Amygdala (tissue), 56 donors: ENCODE measurements around the gene ELMO1.
A peak's percentile ranks its signal among the peaks of the same experiment; 100 is the strongest.

Experiments
- DNase-seq, 56 donors: peaks; one replicate each; lab custom pipeline; 2025; lab: John Stamatoyannopoulos, UW

The ELMO1 gene

DNA sequence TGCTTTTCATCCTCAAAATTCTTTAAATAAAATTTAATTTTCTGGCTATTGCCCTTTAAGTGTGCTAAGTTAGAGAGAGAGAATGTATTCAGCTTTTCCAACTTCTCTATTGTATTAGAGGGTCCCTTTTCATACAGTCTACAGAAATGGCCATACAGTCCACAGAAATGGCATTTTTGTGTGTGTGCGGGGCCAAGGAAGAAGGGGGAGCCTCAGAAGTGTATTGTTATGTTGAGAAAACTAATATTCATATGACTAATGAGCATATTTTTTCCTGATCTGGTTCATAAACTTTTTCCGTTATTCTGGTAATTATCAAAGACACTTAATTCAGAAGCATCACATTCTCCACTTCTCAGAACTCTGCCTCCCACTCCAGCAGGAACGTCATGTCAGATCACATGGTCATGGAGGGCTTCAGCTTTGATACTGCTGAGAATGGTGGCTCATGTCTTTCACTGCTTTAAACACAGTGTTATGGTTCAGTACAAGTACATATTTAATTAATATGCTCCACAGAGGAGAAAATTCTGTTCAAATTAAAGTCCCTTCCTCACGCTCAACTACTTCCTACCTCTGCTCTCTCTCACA, 37.1 kb downstream of the ELMO1 start:
- DNase-seq, result no peak

DNA sequence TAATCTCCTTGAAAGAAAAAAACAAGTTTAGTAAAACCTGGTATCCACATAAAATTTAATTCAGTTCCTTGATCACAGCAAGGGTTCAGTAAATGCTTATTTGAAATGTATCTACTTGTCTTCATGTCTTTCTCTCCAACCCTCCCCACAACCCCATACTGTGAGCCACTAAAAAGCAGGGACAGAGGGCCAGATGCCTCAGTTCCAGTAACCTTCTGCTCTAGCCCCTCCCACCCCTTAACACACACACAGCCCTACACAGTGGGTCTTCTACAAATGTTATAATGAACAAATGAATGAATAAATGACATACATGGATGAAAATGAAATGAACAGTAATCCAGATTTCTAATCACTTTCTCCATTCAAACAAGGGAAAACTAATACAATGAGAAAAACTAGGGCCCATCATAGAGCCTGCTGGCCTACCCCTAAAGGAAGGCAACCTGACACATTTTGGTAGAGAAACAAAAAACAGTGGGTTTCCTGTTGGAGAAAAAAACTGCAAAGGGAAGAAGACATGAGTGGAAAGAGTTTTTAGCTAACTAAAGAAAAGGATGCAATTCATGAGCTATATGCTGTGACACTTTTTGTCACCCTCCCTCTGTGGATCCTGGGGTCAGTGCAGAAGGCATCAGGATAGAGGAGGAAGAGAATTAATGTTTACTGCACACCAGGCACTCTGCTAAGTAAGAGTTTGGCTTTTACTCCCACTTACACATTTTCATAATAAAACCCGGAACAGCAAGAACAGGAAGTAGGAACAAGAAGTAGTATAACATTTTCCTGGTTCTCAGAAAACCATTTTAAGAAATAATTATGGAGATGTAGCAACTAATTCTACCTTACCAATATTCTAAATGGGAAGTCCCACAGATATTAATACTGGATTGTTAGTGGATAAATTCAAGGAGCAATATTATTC, 38.1 kb downstream of the ELMO1 start:
- no peak for DNase-seq

DNA sequence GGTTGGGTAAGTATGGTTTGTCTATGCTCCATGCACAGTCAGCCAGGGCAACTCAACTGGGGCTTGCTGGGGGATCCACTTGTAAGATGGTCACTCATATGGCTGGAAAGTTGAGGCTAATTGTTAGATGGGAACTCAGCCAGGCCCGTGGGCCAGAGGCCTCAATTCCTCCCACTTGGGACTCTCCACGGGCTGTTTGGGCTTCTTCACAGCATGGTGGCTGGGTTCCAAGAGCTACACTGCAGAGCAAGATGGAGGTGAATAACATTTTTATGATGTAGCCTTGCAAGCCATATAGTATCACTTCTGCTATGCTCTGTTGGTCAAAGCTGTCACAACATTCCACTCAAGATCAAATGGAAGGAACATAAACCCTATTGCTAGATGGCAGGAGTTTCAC, 39.2 kb downstream of the ELMO1 start:
- DNase-seq, result no peak

DNA sequence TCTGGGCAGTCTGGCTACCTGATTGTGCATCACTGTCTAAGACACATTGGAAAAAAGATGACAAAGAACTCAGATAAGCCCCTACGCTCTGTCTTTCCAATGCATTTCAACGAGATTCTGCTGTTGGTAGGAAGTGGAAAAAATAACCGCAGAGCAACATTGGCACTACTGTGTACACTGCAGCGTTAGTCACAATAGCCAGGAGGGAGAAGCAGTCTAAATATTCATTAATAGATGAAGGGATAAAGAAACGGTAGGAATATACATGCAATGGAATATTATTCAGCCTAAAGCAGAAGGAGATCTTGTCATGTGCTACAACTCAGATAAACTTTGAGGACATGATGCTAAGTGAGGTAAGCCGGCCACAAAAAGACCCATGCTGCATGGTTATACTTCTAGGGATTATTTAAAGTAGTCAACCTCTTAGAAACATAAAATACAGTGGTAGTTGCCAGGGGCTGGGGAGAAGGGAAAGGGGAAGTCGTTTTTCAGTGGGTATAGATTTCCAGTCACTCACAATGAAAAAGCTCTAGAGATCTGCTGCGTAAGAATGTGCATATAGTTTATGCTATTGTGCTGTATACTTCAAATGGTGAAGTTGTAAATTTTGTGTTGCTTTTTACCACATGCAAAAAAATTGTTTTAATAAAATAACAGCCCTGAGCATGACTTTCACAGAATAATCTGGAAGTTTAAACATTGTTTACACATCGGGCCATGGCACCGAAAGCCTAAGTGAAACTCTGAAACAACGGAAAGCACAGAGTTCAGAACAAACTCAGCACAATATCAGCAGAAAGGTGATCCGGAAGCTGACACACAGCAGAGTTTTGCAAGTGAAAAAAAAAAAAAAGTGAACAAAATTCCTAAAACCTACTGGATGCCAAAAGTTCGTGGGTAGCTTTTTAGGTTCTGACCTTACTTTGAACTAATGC, 40.1 kb downstream of the ELMO1 start:
- no peak for DNase-seq

DNA sequence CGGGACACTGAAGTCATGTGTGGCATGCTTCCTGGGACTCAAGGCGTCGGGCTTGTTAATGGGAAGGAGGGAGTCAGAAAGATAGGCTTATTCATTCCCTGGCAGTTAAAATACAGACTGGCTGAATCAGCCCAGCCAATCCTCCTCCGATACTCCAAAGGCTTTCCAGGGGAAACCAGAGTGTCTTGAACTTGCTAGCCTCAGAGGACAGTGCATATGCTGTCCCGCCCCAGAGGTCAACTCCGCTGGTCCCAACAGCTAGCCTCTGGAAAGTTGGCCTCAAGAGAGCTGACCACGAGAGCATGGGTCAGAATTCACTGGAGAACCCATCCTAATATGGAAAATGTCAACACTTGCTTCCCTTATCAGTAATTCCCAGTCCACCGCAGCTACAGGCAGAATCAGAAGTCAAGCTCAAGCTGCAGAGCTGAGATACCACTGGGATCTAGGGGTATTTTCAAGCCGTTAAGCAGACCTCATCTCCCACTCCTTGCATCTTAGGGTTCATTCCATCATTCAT, 43.0 kb downstream of the ELMO1 start:
- DNase-seq, result no peak

DNA sequence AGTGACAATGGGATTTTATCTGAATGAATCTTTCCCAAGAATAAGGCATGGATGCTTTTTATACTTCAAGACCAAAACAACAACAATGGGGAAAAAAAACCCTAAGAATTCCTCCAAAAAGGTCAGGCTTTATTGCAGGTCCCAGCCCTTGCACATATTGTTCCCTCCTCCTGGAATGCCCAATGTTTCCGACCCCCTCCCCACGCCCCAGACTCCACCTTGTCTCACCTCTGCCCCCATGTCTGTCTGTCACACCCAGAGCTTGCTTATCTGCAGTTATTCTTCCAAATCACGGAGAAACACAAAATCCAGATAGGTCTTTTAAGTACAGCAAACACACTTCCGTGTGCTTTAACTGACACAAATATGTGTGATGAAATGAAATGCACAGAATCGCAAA, 43.5 kb downstream of the ELMO1 start:
- DNase-seq, result no peak

DNA sequence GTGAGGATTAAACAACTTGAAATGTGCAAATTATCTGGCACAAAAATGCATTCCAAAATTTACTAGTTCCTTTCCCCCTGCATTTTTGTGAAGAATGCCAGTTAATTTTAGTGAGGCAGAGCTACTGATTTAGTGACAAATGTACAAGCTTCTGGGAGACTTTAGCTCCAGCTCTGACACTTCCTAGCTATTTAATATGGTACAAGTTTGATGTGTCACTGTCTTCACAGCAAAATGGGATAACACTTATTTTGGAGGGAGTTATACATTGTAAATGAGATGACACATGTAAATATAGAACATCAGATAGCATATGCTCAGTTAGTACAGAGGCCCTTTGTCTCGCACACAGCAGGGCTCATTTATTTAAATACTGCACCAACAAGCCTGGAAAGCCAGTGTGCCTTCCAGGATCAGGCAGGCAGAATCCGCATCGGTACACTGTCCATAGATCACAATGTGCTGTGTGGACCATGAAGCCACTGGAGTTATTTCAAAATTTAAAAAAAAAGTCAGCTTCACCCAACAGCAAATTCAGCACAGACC, 48.7 kb downstream of the ELMO1 start:
- DNase-seq, result no peak

DNA sequence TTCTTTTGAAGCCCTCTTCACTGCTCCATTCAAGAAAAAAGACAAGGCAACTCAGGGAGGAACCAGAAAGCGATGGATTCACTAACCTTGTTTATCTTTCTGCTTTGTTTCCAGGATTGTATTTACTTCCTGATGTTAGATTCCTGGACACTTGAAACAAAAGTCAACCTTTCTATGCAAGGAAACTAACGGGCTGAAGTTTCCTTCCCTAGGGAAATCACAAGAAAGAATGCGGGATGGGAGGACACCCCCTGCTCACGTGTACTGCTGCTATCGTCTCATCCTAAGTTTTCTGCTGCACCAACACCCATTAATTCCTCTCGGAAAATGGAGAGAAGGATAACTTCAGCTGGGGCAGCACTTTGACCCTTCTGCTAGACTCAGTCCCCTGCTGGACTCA, 50.3 kb downstream of the ELMO1 start:
- no peak for DNase-seq

DNA sequence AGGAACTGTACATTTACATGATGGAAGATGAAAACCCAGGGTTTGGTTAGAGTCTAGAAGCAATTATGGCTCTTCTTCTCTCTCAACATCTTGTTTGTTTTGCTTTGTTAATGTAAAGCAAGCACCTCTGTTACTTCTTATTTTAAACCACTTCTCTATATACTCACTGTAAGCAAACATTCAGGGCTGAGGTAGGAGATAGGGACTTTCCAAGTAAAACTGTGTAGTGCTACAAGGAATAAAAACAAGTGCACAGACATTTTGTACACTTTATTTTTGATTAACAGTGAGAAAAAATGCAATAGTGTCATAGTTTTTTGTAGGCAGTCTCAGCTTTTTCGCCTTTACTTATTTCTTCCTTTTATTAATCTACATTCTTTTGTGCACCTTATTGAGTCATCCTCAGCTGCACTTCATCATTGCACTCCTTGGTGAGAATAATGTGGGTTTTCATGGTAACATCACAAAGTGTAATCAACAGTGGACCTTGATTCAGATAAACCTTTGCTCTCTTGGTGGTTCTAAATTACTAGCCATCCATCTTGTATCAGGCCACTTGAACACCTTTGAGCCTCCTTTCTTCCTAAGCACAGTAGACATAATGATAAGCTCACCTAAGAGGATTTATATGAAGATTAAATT, 52.9 kb downstream of the ELMO1 start:
- no peak for DNase-seq

DNA sequence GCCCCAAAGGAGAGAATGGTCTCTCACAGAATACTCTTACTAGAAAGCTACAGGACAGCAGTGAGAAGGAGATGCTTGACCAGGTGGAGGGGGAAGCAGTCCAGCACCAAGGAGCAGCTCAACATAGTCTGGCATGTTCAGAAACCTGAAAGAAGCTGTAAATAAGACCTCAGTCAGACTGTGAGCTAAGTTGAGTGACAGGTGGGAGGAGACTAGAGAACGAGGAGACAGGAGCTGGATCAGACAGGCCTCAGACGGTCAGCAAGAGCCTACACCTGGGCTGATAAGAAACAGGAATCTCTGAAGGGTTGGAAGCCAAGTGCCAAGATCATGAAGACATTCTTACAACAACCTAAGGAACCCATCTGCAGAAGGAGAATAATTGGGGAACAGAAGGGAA, 54.5 kb downstream of the ELMO1 start:
- DNase-seq, result no peak

DNA sequence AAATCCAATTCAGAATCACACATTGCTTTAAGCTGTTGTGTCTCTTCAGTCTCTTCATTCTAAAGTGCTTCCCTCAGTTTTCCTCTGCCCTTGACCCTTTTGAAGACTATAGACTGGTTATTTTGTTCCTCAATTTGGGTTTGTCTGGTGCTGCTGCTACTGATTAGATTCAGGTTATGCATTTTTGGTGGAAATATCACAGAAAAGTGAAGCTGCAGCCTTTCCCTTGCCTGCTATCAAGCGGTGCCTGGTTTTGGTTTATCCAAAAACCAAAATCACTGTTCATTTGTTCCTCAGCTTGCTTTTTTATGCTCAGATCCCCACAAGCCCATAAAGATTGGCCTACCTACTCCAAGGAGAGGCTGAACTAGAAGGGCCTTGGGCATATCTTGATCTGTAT, 55.2 kb downstream of the ELMO1 start:
- no peak for DNase-seq

DNA sequence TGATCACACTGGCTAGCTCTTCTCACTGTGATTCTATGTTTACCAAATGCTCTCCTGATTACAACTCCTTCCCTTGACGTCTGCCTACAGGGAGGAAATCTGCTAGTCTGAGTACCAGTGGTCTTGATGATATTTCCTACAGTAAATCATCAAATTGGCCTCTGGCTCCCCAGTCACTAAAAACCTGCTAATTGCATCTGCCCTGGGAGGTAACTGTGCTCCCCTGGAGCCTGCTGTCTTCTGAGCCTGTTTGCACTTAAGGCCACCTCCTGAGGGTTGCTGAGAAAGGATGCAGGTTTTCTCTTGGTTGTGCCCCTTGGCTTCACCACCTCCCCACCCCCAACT, 56.0 kb downstream of the ELMO1 start:
- DNase-seq, result no peak

DNA sequence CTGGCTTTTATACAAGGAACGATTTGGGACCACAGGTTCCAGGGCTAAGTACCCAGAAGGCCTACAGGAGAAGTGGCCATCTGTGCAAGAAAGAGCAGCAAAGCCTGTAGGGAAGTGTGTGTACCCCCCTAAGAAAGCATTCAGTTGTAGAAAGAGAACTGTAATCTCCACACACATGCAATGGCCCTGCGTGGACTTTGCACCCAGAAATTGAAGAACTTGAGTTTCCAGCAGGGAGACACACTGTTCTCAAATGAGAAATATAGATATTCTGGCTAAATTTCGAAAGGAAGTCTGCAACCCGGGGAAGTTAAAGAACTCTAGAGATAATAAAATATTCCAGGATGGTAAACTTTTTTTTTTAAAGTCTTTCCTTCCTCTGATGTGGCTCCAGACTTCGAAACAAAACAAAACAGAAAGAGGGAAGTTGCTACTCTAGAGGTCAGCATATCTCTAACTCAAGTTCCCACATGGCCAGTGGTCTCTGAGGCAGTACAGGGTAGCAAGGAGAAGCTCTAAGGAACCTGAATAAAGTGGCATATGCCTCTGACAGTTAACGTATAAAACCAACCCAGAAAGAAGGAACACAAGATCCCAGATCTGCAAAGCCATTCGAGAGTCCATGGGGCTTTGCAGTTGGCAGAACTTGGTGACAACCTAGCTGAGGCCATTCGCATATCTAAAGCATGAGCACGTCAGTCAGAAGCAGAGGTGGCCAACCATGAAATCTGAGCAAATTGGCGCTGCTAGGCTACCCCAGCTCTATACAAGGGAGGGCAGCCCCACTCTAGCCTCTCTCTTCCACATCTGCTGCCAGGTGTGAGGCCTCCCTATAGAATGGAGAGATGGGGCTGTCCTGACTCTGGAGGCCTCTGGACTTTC, 56.6 kb downstream of the ELMO1 start:
- peak in 1 of 56 donors; percentile 40 for DNase-seq

DNA sequence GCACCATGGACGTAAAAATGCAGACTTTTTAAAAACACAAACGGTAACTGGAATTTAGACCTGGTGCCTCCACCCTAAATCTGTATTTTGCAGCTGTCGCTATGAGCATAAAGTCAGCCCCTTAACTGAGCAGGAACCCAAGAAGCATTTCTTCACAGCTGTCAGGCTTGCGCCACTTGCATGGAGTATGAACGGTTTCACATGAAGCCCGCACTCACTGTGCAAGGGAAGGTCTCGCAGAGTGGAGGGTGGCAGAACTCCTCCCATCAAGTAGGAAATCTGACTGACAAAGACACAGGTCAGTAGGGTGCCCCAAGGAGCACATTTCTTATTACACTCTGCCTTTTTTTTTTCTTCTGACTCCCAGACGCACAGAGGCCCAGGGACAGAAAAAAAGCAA, 58.5 kb downstream of the ELMO1 start:
- DNase-seq, result no peak

DNA sequence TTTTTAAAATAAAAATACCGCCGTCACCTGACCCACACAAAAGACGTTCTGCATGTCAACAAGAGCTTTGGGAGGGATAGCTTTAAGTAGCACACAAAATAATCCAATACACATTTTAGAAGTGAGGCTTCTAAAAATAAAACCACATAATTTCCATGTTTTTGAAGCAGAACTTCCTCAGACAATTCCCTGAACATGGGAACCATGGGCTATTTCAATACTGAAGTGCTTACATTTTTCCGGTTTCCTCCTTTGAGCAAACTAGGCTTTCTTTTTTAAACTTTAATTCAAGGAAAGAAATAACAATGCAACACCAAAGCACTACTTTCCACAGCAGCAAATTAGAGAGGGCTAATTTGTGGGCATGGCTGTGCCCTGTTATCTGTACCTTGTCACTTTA, 59.9 kb downstream of the ELMO1 start:
- DNase-seq, result no peak

DNA sequence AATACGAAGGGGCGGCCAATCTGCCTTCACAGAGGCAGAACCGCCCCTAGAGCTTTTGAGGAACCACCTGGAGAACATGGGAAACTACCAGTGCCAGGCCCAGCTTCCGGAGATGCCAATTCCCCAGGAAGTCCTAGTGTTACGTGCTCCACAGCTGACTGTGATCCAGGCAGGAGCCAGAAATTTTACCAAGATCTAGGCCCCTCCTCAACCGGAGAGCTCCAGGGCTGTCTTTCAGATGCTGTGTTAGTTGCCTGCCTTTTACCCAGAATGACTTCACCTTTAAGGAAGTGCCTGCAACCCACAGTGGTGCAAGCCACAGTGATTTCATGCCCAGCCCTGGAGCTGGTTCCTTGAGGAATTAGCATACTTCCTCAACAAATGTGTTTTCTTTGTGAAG, 62.9 kb downstream of the ELMO1 start:
- no peak for DNase-seq

DNA sequence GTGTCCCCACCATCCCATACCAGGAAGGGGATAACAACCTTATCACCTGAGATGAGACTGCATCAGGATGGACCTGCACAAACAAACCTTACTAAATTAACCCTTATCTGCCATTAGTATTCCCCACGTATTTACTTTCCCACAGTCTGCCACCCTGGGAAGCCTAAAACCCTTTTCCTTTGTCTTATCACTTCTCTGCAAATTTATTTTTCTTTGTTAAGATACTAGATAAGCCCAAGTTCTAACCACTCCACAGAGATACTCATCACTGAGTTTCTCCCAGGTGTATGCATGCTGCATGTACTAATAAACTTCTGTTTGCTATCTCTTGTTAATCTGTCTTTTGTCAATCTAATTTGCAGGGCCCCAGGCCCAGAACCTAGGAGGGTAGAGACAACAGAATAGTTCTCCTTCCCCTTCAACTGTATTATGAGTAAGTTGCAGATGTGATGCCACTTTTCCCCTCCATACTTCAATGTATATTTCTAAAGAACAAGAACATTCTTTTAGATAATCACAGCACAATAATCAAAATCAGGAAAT, 66.0 kb downstream of the ELMO1 start:
- DNase-seq, result no peak

DNA sequence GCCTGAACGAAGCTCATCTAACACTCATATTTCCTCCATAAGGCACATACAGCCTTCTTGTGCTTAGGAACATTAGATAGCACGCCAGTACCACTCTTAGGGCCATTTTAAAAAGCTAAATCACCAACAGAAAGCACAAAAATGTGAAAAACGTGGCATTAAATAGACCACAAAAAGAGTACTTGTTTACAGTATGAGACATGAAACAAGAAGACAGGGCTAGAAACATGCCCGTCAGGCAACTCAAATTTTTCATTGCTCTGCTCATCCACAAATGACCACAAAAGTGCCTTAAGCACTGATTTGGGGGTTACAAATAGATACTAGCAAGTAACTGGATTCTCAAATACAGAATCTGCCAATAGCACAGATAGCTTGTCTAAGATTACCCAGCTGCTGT, 67.8 kb downstream of the ELMO1 start:
- no peak for DNase-seq
